OCI-LY7 (cell line): ENCODE results near the gene NAPB. TPM values are rescaled to one million over a fixed set of nuclear protein-coding genes. Genes with fewer than 3 reads are reported as not detected.

Source experiments
- BruUV-seq: library from RNA; stranded (reverse); fragments of 400-500 nt; replicated peaks from 2 replicates; lab custom pipeline; 2021; lab: Mats Ljungman, UMichigan
- CTCF ChIA-PET: fragments of 300-600 bp; sonication (Branson Sonifier 250); formaldehyde crosslinking; loops from one replicate; lab custom pipeline; 2022; ENCODE audit warnings: antibody characterized with exemption; ENCODE audit not compliant: unreplicated experiment; lab: Charles Lee
- POLR2A ChIA-PET: fragments of 300-600 bp; sonication (Branson Sonifier 250); formaldehyde crosslinking; loops from one replicate; lab custom pipeline; 2022; ENCODE audit warnings: antibody characterized with exemption; lab: Charles Lee
- DNase-seq: peaks from one replicate; pipeline ENCODE4 v3.0.0-alpha.2; 2015; ENCODE audit warnings: low spot score
- H2AFZ ChIP-seq: fragments of 200-600 bp; sonication (generic), shearing (Covaris generic); 2 replicates; pipeline ENCODE4 v1.6.1; 2014; ENCODE audit warnings: mild to moderate bottlenecking, antibody characterized with exemption, low read length, moderate library complexity
- H3K27ac ChIP-seq: fragments of 200-600 bp; sonication (generic); 2 replicates; pipeline ENCODE4 v1.5.1; 2014; ENCODE audit warnings: mixed run types, low read depth, mild to moderate bottlenecking, moderate library complexity, low read length, inconsistent platforms; ENCODE audit not compliant: poor library complexity, severe bottlenecking
- H3K36me3 ChIP-seq: fragments of 200-600 bp; sonication (generic); 2 replicates; pipeline ENCODE4 v1.6.1; 2014; ENCODE audit warnings: mild to moderate bottlenecking, antibody characterized with exemption, low read length, moderate library complexity, mixed read lengths; ENCODE audit not compliant: insufficient read depth
- H3K4me1 ChIP-seq: fragments of 200-600 bp; sonication (generic); 2 replicates; pipeline ENCODE4 v1.5.1; 2014; ENCODE audit warnings: mild to moderate bottlenecking, low read length; ENCODE audit not compliant: insufficient read depth, poor library complexity, severe bottlenecking
- H3K4me2 ChIP-seq: fragments of 200-600 bp; sonication (generic); 2 replicates; pipeline ENCODE4 v1.6.1; 2014; ENCODE audit warnings: mild to moderate bottlenecking, low read length
- H3K4me3 ChIP-seq: fragments of 200-600 bp; sonication (generic); 2 replicates; pipeline ENCODE4 v1.5.1; 2014; ENCODE audit warnings: mild to moderate bottlenecking, low read depth, low read length; ENCODE audit not compliant: poor library complexity, severe bottlenecking
- H3K79me2 ChIP-seq: fragments of 200-600 bp; sonication (generic); 2 replicates; pipeline ENCODE4 v1.6.1; 2016; ENCODE audit warnings: low read depth, mild to moderate bottlenecking, low read length, moderate library complexity, mixed read lengths; ENCODE audit not compliant: insufficient read depth
- H3K9me2 ChIP-seq: fragments of 200-600 bp; sonication (generic); 2 replicates; pipeline ENCODE4 v1.6.1; 2016; ENCODE audit warnings: mild to moderate bottlenecking, low read length, mixed read lengths; ENCODE audit not compliant: insufficient read depth
- H3K9me3 ChIP-seq: fragments of 200-600 bp; sonication (generic); 2 replicates; pipeline ENCODE4 v1.6.1; 2014; ENCODE audit warnings: mild to moderate bottlenecking, mixed run types, low read length, mixed read lengths
- H4K20me1 ChIP-seq: fragments of 200-600 bp; sonication (generic); 2 replicates; pipeline ENCODE4 v1.6.1; 2014; ENCODE audit warnings: mild to moderate bottlenecking, antibody characterized with exemption, low read length, moderate library complexity, mixed read lengths; ENCODE audit not compliant: insufficient read depth
- CTCF ChIP-seq: fragments of 200-600 bp; sonication (generic); conservative IDR thresholded peaks from 2 replicates; pipeline ENCODE4 v1.5.1; 2014; ENCODE audit warnings: mild to moderate bottlenecking, antibody characterized with exemption, low read length, moderate library complexity, mixed read lengths
- EZH2phosphoT487 ChIP-seq: fragments of 200-600 bp; sonication (generic); IDR thresholded peaks from 2 replicates; pipeline ENCODE4 v1.6.1; 2018; ENCODE audit warnings: low read depth, borderline replicate concordance, mild to moderate bottlenecking, mixed run types, antibody characterized with exemption, low read length, moderate library complexity, mixed read lengths
- intact Hi-C: fragments of 100-400 bp; cut with micrococcal nuclease; formaldehyde crosslinking; loops from one replicate; pipeline ENCODE4 v1.10.0; 2022; ENCODE audit not compliant: unreplicated experiment
- total RNA-seq, 2 experiments: library from RNA; depleted of rRNA in 1 of 2; stranded (reverse); fragments of >200 nt in 1 of 2; shearing (Covaris generic) in 1 of 2; gene quantifications; 2 replicates each; pipeline ENCODE4 v1.2.3, GENCODE V29; 2014 to 2022

The NAPB gene
- total RNA-seq, 2 experiments from 2014 or later, result 9.3 to 12.1 TPM

DNA sequence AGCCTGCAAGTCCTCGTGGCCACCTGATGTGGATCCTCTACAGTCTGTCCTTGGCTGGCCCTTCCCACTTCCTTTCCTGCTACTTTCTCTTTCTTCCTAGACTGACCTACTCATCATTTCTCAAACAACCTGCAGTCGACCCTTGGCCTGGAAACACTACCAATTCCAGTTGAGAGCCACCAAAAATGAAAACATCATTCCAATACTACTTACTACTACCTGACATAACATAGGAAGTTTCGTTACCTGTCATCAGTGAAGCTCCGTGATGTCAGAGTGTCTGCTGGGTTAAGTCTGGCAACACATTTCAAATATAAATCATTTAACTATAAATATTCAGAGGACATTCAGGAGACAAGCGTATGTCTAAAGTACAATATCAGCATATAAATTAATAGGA is 45.5 kb downstream of the NAPB start:
- H3K9me2 ChIP-seq, result no peaks in the 10 kb centered on the region
- no peaks in the 10 kb centered on the region for H3K79me2 ChIP-seq
- H3K9me3 ChIP-seq, result 0 out of 2 replicates have a peak, but pooled peaks cover 7% of the 10 kb centered on the region
- peaks cover 92% of the 10 kb centered on the region for H3K36me3 ChIP-seq
- intact Hi-C loops, result no loop called here
- DNase-seq, result no peak
- no peaks in the 10 kb centered on the region for H3K4me1 ChIP-seq
- H2AFZ ChIP-seq, result no peak overlapping the region
- H4K20me1 ChIP-seq, result no peaks in the 10 kb centered on the region
- no peak overlapping the region for H3K4me2 ChIP-seq
- POLR2A ChIA-PET, result interaction anchor here (1.8 kb wide), 1 partner anchor 15 kb away, joined by 5 read pairs; no protein-coding TSS in a partner anchor
- H3K27ac ChIP-seq, result no peak overlapping the region
- CTCF ChIA-PET, result no interaction called here
- TF ChIP-seq EZH2phosphoT487 (no peak), CTCF (no peak)
- no TSS peak for BruUV-seq
- no peak overlapping the region for H3K4me3 ChIP-seq

- intact Hi-C loops, result no loop called here
- Histone ChIP-seq H3K4me2 (no peak overlapping the region), H3K9me2 (no peaks in the 10 kb centered on the region), H3K4me1 (no peaks in the 10 kb centered on the region), H3K9me3 (0 out of 2 replicates have a peak, but pooled peaks cover 7% of the 10 kb centered on the region), H4K20me1 (no peaks in the 10 kb centered on the region), H3K36me3 (peaks cover 94% of the 10 kb centered on the region), H3K27ac (no peak overlapping the region), H3K79me2 (no peaks in the 10 kb centered on the region), H2AFZ (no peak overlapping the region), H3K4me3 (no peak overlapping the region)
- DNase-seq, result no peak
- ChIA-PET POLR2A (interaction anchor here (1.8 kb wide), 1 partner anchor 17 kb away, joined by 5 read pairs; no protein-coding TSS in a partner anchor), CTCF (no interaction called here)
- BruUV-seq, result no TSS peak
- TF ChIP-seq CTCF (no peak), EZH2phosphoT487 (no peak)
Measured at GRCh38 chr20:23374441-23374840, 46.8 kb downstream of the NAPB start.

DNA sequence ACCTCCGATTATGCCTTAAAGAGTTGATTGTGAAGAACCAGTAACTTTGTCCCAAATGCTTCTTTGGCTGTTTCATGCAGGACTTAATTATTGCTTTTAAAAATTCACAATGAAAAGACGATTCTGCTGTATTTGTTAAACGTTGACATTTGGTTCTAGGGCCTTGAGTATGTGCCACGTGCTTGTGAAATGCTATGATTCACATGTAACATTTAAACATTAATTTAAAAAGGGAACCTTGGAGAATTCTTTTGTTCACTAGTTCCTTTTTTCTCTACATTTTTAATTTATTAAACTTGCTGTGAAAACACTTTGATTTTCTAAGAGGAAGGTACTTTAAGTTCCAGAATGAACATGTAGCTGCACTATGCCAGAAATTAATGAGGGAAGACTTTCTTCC is 49.8 kb downstream of the NAPB start:
- no peak for DNase-seq
- ChIA-PET CTCF (no interaction called here), POLR2A (interaction anchor here (1.0 kb wide), 1 partner anchor 20 kb away, joined by 3 read pairs; no protein-coding TSS in a partner anchor)
- peaks cover 18% of the 10 kb centered on the region; the same call in 1 of the 2 replicates for H3K79me2 ChIP-seq
- peaks cover 9% of the 10 kb centered on the region for H3K4me1 ChIP-seq
- no peak overlapping the region for H3K4me3 ChIP-seq
- peaks cover 100% of the 10 kb centered on the region for H3K36me3 ChIP-seq
- TF ChIP-seq EZH2phosphoT487 (no peak), CTCF (no peak)
- intact Hi-C loops, result no loop called here
- H2AFZ ChIP-seq, result no peak overlapping the region
- H3K9me2 ChIP-seq, result no peaks in the 10 kb centered on the region
- no peak overlapping the region for H3K27ac ChIP-seq
- no peak overlapping the region for H3K4me2 ChIP-seq
- 0 out of 2 replicates have a peak, but pooled peaks cover 7% of the 10 kb centered on the region for H3K9me3 ChIP-seq
- no TSS peak for BruUV-seq
- H4K20me1 ChIP-seq, result peaks cover 5% of the 10 kb centered on the region
